Thyroid gland (tissue), 4 donors: Measurements from ENCODE around the gene CBARP. TPM values are rescaled to one million over a fixed set of nuclear protein-coding genes. Genes with fewer than 3 reads are reported as not detected.

ENCODE experiments used
- DNase-seq, 2 donors: peaks; one replicate each; pipeline ENCODE4 v3.0.0-alpha.2; 2019
- H3K27ac ChIP-seq, 3 donors: fragments of 200-600 bp; sonication (generic); 1 replicate in 2 of 3; 2 replicates in 1 of 3; pipeline ENCODE4 v1.5.1; 2016 to 2019; ENCODE audit warnings: mild to moderate bottlenecking in 1 of 3, moderate library complexity in 1 of 3
- H3K27me3 ChIP-seq: fragments of 200-600 bp; sonication (generic); one replicate; pipeline ENCODE4 v1.5.1; 2019
- H3K36me3 ChIP-seq, 2 donors: fragments of 200-600 bp; sonication (generic); one replicate each; pipeline ENCODE4 v1.5.1; 2016 to 2019
- H3K4me1 ChIP-seq, 2 donors: fragments of 200-600 bp; sonication (generic); one replicate each; pipeline ENCODE4 v1.5.1; 2017 to 2019
- H3K4me3 ChIP-seq, 3 donors: fragments of 200-600 bp; sonication (generic); replicated peaks in 1 of 3; 1 replicate in 2 of 3; 2 replicates in 1 of 3; pipeline ENCODE4 v1.5.1; 2016; ENCODE audit warnings: mild to moderate bottlenecking in 1 of 3
- H3K9me3 ChIP-seq: fragments of 200-600 bp; sonication (generic); one replicate; pipeline ENCODE4 v1.5.1; 2017
- CTCF ChIP-seq, 6 experiments: fragments of 200-600 bp in 3 of 6; fragments of 450-650 bp in 3 of 6; sonication (generic) in 3 of 6; IDR thresholded peaks; one replicate each; pipeline ENCODE4 v1.5.1; 2016 to 2019; ENCODE audit warnings: antibody characterized with exemption in 6 of 6, mild to moderate bottlenecking in 2 of 6, inconsistent platforms in 1 of 6, moderate library complexity in 1 of 6
- POLR2A ChIP-seq, 2 donors: fragments of 450-650 bp; IDR thresholded peaks; one replicate each; pipeline ENCODE4 v1.6.1; 2017; ENCODE audit warnings: antibody characterized with exemption in 2 of 2, mild to moderate bottlenecking in 2 of 2, moderate library complexity in 1 of 2
- WGBS, 2 donors: methylation state at CpG; one replicate each; pipeline ENCODE4 v1.1.5; 2017; 5-methylcytosine and 5-hydroxymethylcytosine counted together
- intact Hi-C: fragments of 100-400 bp; cut with DNase I; formaldehyde crosslinking; loops from one replicate; pipeline ENCODE4 v1.15.1; 2023
- total RNA-seq, 4 donors: library from RNA; depleted of rRNA; stranded (reverse); fragments of >200 nt; gene quantifications; one replicate each; pipeline ENCODE4 v1.2.3, GENCODE V29; 2016

Gene CBARP
- total RNA-seq, 4 donors from 2014 or later: 0.73 to 3.2 (median 1.5) TPM

- no peak overlapping the region for H3K27ac ChIP-seq
- peaks cover 0 to 10% of the 10 kb centered on the region in 2 donors for H3K4me1 ChIP-seq
- peaks cover 36 to 45% of the 10 kb centered on the region in 2 donors for H3K36me3 ChIP-seq
- no peaks in the 10 kb centered on the region for H3K9me3 ChIP-seq
- no peak for DNase-seq
- 93 to 95% methylated on average over 35 to 42 of the region's 56 CpGs for WGBS, 2 donors
- intact Hi-C loops: no loop called here
- no peaks in the 10 kb centered on the region for H3K27me3 ChIP-seq
- TF ChIP-seq POLR2A (IDR thresholded peaks at IDR 0.05) (no peak), CTCF (IDR thresholded peaks at IDR 0.05) (no peak)
- H3K4me3 ChIP-seq: no peak overlapping the region
Measured at GRCh38 chr19:1227304-1228054, 10.3 kb downstream of the CBARP start.

GRCh38 chr19:1226522-1227303 is 11.1 kb downstream of the CBARP start:
- Histone ChIP-seq H3K36me3 (peaks cover 43 to 52% of the 10 kb centered on the region in 2 donors), H3K27ac (no peak overlapping the region)
- WGBS, 2 donors: 92 to 94% methylated on average over 10 of the region's 50 CpGs

GRCh38 chr19:1226227-1226518 is 11.6 kb downstream of the CBARP start:
- Histone ChIP-seq H3K4me1 (peaks cover 0 to 9% of the 10 kb centered on the region in 2 donors), H3K27ac (no peak overlapping the region), H3K27me3 (no peaks in the 10 kb centered on the region), H3K36me3 (peaks cover 47 to 58% of the 10 kb centered on the region in 2 donors), H3K4me3 (no peak overlapping the region), H3K9me3 (no peaks in the 10 kb centered on the region)
- intact Hi-C loops: no loop called here
- 100% methylated on average over 1 of the region's 11 CpGs; no CpG with 5 or more reads in 1 of the 2 donors for WGBS, 2 donors
- no peak for DNase-seq
- TF ChIP-seq CTCF (IDR thresholded peaks at IDR 0.05): no peak
- TF ChIP-seq POLR2A (IDR thresholded peaks at IDR 0.05): no peak

More at GRCh38 chr19:1226522-1227303, 11.1 kb downstream of the CBARP start:
- Histone ChIP-seq H3K27me3 (no peaks in the 10 kb centered on the region), H3K9me3 (no peaks in the 10 kb centered on the region), H3K4me1 (peaks cover 0 to 6% of the 10 kb centered on the region in 2 donors), H3K4me3 (no peak overlapping the region)
- intact Hi-C loops: no loop called here
- no peak for DNase-seq
- TF ChIP-seq POLR2A (IDR thresholded peaks at IDR 0.05) (no peak), CTCF (IDR thresholded peaks at IDR 0.05) (no peak)

GRCh38 chr19:1225440-1226226 is 12.2 kb downstream of the CBARP start:
- WGBS, 2 donors: 88 to 89% methylated on average over 17 to 18 of the region's 29 CpGs
- no peak overlapping the region for H3K4me3 ChIP-seq

More at GRCh38 chr19:1225440-1226226, 12.2 kb downstream of the CBARP start:
- Histone ChIP-seq H3K4me1 (peaks cover 0 to 10% of the 10 kb centered on the region in 2 donors), H3K27ac (no peak overlapping the region), H3K36me3 (peaks cover 52 to 63% of the 10 kb centered on the region in 2 donors), H3K27me3 (no peaks in the 10 kb centered on the region), H3K9me3 (no peaks in the 10 kb centered on the region)
- intact Hi-C loops: no loop called here
- DNase-seq: no peak
- TF ChIP-seq POLR2A (IDR thresholded peaks at IDR 0.05): no peak
- TF ChIP-seq CTCF (IDR thresholded peaks at IDR 0.05): no peak
